IPS DF 6.9 (cell line): ENCODE measurements around the gene SAXO1.

Experiments used
- DNase-seq: peaks from one replicate; pipeline ENCODE4 v3.0.0-alpha.2; 2013; ENCODE audit warnings: low read depth, low spot score
- H3K27ac ChIP-seq: one replicate; pipeline ENCODE4 v1.5.1; 2013; ENCODE audit warnings: low read length, control low read depth
- H3K27me3 ChIP-seq: 2 replicates; pipeline ENCODE4 v1.6.1; 2013; ENCODE audit warnings: mild to moderate bottlenecking, low read length; ENCODE audit not compliant: control insufficient read depth, insufficient read depth
- H3K36me3 ChIP-seq: 2 replicates; pipeline ENCODE4 v1.6.1; 2013; ENCODE audit warnings: low read length; ENCODE audit not compliant: control insufficient read depth, insufficient read depth
- H3K4me1 ChIP-seq: 2 replicates; pipeline ENCODE4 v1.6.1; 2013; ENCODE audit warnings: low read length; ENCODE audit not compliant: control insufficient read depth, insufficient read depth
- H3K4me3 ChIP-seq: 2 replicates; pipeline ENCODE4 v1.5.1; 2013; ENCODE audit warnings: mild to moderate bottlenecking, low read length
- H3K9me3 ChIP-seq: 2 replicates; pipeline ENCODE4 v1.6.1; 2013; ENCODE audit warnings: low read length, inconsistent platforms; ENCODE audit not compliant: control insufficient read depth, insufficient read depth
- WGBS: extraction: QIAGEN DNeasy Blood & Tissue Kit; methylation state at CpG from one replicate; pipeline ENCODE4 v1.1.7; 2013; ENCODE audit warnings: mixed read lengths, missing lambda C conversion rate; ENCODE audit not compliant: insufficient read length, insufficient coverage; 5-methylcytosine and 5-hydroxymethylcytosine counted together

The SAXO1 gene, protein sequence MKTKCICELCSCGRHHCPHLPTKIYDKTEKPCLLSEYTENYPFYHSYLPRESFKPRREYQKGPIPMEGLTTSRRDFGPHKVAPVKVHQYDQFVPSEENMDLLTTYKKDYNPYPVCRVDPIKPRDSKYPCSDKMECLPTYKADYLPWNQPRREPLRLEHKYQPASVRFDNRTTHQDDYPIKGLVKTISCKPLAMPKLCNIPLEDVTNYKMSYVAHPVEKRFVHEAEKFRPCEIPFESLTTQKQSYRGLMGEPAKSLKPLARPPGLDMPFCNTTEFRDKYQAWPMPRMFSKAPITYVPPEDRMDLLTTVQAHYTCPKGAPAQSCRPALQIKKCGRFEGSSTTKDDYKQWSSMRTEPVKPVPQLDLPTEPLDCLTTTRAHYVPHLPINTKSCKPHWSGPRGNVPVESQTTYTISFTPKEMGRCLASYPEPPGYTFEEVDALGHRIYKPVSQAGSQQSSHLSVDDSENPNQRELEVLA

GRCh38 chr9:19033015-19033414 lies at the start of gene SAXO1:
SAXO1 (minus strand) TSS chr9:19033209; CDS start chr9:19032908, 301 bp downstream.
- H3K4me1 ChIP-seq, result no peaks in the 10 kb centered on the region
- WGBS, result no CpG with 5 or more reads among the region's 20 CpGs
- no peak within 1 kb of the TSS for H3K4me3 ChIP-seq
- H3K9me3 ChIP-seq, result no peaks in the 10 kb centered on the region
- H3K36me3 ChIP-seq, result no peaks in the 10 kb centered on the region
- no peak within 1 kb of the TSS for H3K27ac ChIP-seq
- DNase-seq, result no peak
- H3K27me3 ChIP-seq, result no peaks in the 10 kb centered on the region

DNA sequence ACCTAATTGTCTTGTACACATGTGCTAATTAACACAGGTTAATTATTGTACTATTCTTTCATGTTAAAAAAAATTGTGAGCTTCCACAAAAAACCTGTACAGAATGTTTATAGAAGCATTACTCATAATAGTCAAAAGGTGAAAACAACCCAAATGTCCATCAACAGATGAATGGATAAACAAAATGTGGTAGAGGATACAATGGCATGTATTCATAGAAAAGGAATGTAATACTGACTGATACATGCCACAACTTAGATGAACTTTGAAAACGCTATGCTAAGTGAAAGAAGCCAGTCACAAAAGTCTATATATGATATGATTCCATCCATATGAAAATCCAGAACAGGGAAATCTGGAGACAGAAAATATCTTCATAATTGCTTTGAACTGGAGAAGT lies 41.8 kb upstream of the SAXO1 start:
- no peak for DNase-seq
- Histone ChIP-seq H3K27ac (no peak overlapping the region), H3K4me3 (no peak overlapping the region), H3K9me3 (no peaks in the 10 kb centered on the region), H3K4me1 (no peaks in the 10 kb centered on the region), H3K27me3 (no peaks in the 10 kb centered on the region), H3K36me3 (peaks cover 9% of the 10 kb centered on the region)
- no CpG with 5 or more reads among the region's 1 CpG for WGBS

- Histone ChIP-seq H3K4me3 (no peak overlapping the region), H3K4me1 (no peaks in the 10 kb centered on the region), H3K9me3 (no peaks in the 10 kb centered on the region), H3K27ac (no peak overlapping the region), H3K36me3 (peaks cover 11% of the 10 kb centered on the region), H3K27me3 (no peaks in the 10 kb centered on the region)
- WGBS, result no CpG with 5 or more reads among the region's 2 CpGs
- DNase-seq, result no peak
These were observed 41.2 kb upstream of the SAXO1 start for GRCh38 chr9:19074229-19074628.

- H3K27ac ChIP-seq, result no peak overlapping the region
- peaks cover 13% of the 10 kb centered on the region; the same call in 1 of the 2 replicates for H3K36me3 ChIP-seq
- H3K27me3 ChIP-seq, result no peaks in the 10 kb centered on the region
- no peaks in the 10 kb centered on the region for H3K9me3 ChIP-seq
- no peaks in the 10 kb centered on the region for H3K4me1 ChIP-seq
- DNase-seq, result no peak
- no peak overlapping the region for H3K4me3 ChIP-seq
These were observed 24.0 kb upstream of the SAXO1 start for GRCh38 chr9:19057033-19057432.

- no CpG with 5 or more reads among the region's 12 CpGs for WGBS
- no peak overlapping the region for H3K27ac ChIP-seq
- DNase-seq, result no peak
- no peaks in the 10 kb centered on the region for H3K36me3 ChIP-seq
- H3K27me3 ChIP-seq, result no peaks in the 10 kb centered on the region
- no peaks in the 10 kb centered on the region for H3K4me1 ChIP-seq
- H3K9me3 ChIP-seq, result no peaks in the 10 kb centered on the region
- H3K4me3 ChIP-seq, result no peak overlapping the region; the same call in 1 of the 2 replicates
These were observed 17.9 kb upstream of the SAXO1 start for GRCh38 chr9:19050637-19051591.

DNA sequence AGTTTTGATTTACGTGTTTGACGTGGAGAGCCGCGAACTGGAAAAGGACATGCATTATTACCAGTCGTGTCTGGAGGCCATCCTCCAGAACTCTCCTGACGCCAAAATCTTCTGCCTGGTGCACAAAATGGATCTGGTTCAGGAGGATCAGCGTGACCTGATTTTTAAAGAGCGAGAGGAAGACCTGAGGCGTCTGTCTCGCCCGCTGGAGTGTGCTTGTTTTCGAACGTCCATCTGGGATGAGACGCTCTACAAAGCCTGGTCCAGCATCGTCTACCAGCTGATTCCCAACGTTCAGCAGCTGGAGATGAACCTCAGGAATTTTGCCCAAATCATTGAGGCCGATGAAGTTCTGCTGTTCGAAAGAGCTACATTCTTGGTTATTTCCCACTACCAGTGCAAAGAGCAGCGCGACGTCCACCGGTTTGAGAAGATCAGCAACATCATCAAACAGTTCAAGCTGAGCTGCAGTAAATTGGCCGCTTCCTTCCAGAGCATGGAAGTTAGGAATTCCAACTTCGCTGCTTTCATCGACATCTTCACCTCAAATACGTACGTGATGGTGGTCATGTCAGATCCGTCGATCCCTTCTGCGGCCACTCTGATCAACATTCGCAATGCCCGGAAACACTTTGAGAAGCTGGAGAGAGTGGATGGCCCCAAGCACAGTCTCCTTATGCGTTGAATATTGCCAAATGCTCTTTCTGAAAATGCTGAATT lies 17.1 kb upstream of the SAXO1 start:
- no peaks in the 10 kb centered on the region for H3K27me3 ChIP-seq
- DNase-seq, result no peak
- H3K36me3 ChIP-seq, result no peaks in the 10 kb centered on the region
- no peak overlapping the region for H3K27ac ChIP-seq
- no peaks in the 10 kb centered on the region for H3K4me1 ChIP-seq
- H3K9me3 ChIP-seq, result no peaks in the 10 kb centered on the region
- peak overlapping the region; percentile 67; the same call in 1 of the 2 replicates for H3K4me3 ChIP-seq
- no CpG with 5 or more reads among the region's 33 CpGs for WGBS

GRCh38 chr9:19048966-19049916 lies 16.2 kb upstream of the SAXO1 start, which contains the start of gene RRAGA:
RRAGA (plus strand) TSS chr9:19049427; CDS start chr9:19049660, 233 bp downstream.
- Histone ChIP-seq H3K36me3 (no peaks in the 10 kb centered on the region), H3K9me3 (no peaks in the 10 kb centered on the region), H3K4me3 (peak within 1 kb of the TSS; percentile 67), H3K27ac (no peak within 1 kb of the TSS), H3K4me1 (no peaks in the 10 kb centered on the region), H3K27me3 (no peaks in the 10 kb centered on the region)
- DNase-seq, result peak; percentile 88
- no CpG with 5 or more reads among the region's 82 CpGs for WGBS

GRCh38 chr9:19036611-19037010 lies 3.6 kb upstream of the SAXO1 start:
- WGBS, result no CpG with 5 or more reads among the region's 5 CpGs
- no peaks in the 10 kb centered on the region for H3K36me3 ChIP-seq
- H3K9me3 ChIP-seq, result no peaks in the 10 kb centered on the region
- no peak overlapping the region for H3K4me3 ChIP-seq
- no peaks in the 10 kb centered on the region for H3K27me3 ChIP-seq
- H3K27ac ChIP-seq, result no peak overlapping the region
- no peaks in the 10 kb centered on the region for H3K4me1 ChIP-seq
- DNase-seq, result no peak

DNA sequence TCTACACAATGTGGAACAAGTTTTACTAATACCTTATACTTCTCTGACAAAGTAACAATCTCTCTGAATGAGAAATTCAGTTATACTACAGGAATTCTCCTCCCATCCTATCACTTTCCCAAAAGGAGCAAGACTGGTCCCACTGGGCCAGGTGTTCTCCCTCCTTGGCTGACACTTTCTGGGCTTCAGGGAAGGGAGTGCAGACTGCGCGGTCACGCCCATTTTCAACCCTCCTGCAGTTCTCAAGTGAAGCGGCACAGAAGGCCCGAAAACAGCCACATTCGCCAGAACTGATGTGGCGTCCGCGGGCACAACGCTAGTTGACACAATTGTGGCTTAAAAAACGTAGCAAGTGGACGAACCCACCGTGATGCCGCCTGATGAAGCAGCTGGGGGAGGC lies 603 bp downstream of the SAXO1 start:
- Histone ChIP-seq H3K36me3 (no peaks in the 10 kb centered on the region), H3K27ac (no peak overlapping the region), H3K9me3 (no peaks in the 10 kb centered on the region), H3K27me3 (no peaks in the 10 kb centered on the region), H3K4me1 (no peaks in the 10 kb centered on the region), H3K4me3 (no peak overlapping the region)
- no CpG with 5 or more reads among the region's 14 CpGs for WGBS
- no peak for DNase-seq
